Spleen (tissue), 7 donors: ENCODE measurements around the gene ARL15.

Experiments used
- CTCF ChIP-seq, 11 experiments: fragments of 200-600 bp in 7 of 11; fragments of 450-650 bp in 4 of 11; sonication (generic) in 4 of 11; IDR thresholded peaks in 8 of 11; conservative IDR thresholded peaks in 3 of 11; 1 replicate in 7 of 11; 2 replicates in 4 of 11; pipeline versions ENCODE4 v1.4.0 to v1.8.0; 2016 to 2021; ENCODE audit warnings: antibody characterized with exemption in 11 of 11, inconsistent platforms in 4 of 11, mild to moderate bottlenecking in 1 of 11
- POLR2AphosphoS5 ChIP-seq, 3 donors: sonication (generic); formaldehyde crosslinking; IDR thresholded peaks; one replicate each; pipeline ENCODE4 v1.5.1; 2017; ENCODE audit warnings: antibody characterized with exemption in 3 of 3
- donor health status: DM: no; HTN: no; CAD: no; lungs with moderate emphysema.
- donor health status: DM: no; HTN: no; CAD: no.
- donor health status: DM: no; HTN: no; CAD: no.

- TF ChIP-seq CTCF (IDR thresholded peaks at IDR 0.05 in 8 of 11, conservative IDR thresholded peaks at IDR 0.05 in 3 of 11) (no peak), POLR2AphosphoS5 (IDR thresholded peaks at IDR 0.05) (no peak)
These were observed 418.1 kb downstream of the ARL15 start for GRCh38 chr5:53892224-53892623.
